Cardiac septum (tissue), 1 donor: ENCODE results near the gene NUTM2B. TPM values are rescaled to one million over a fixed set of nuclear protein-coding genes. Genes with fewer than 3 reads are reported as not detected.
"Not testable (repeated sequence)": the region's sequence is repeated elsewhere in the genome, so short reads cannot be mapped to it uniquely, and the experiment has no call there.

Experiments used
- DNase-seq: peaks from one replicate; pipeline ENCODE4 v3.0.0-alpha.2; 2020; ENCODE audit warnings: low spot score
- intact Hi-C: fragments of 100-400 bp; cut with DNase I; formaldehyde crosslinking; loops from one replicate; pipeline ENCODE4 v1.14.0; 2022
- total RNA-seq: library from RNA; stranded (reverse); fragmentation: NEBNext Ultra II Directional; extraction: Animal tissue kit (Norgen Biotek cat#: 25700); gene quantifications from one replicate; pipeline ENCODE4 v1.2.1, GENCODE V29; 2021
- donor health status: DM: no; HTN: no; CAD: no.

Gene NUTM2B
- total RNA-seq, 1 donor from 2014 or later = 1.3 TPM

DNA sequence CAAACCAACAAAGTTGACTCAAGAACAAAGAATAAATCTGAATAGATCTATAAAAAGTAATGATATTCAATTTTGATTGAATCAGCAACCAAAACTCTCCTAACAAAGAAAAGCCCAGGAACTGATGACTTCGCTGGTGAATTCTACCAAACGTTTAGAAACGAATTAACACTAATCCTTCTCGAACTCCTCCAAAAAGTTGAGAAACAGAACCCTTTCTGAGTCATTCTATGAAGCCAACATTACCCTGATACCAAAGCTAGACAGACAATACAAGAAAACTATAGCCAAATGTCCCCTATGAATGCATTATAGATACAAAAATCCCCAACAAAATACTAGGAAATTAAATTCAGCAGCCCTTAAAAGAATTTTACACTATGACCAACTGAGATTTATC lies 17.0 kb downstream of the NUTM2B start:
- DNase-seq, intact Hi-C loops: not testable (repeated sequence)

DNA sequence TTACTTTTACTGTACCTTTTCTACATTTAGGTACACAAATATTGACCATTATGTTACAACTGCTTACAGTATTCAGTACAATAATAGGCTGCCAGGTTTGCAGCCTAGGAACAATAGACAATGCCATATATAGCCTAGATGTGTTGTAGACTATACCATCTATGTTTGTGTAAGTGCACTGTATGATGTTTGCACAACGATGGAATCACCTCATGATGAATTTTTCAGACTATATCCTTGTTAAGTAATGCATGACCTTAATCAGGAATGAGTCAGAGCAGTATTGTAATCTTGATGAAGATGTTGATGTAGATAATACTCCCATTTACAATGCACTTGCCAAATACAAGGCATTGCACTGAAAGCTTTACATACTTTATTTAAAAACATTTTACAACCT lies 23.6 kb downstream of the NUTM2B start:
- intact Hi-C loops, DNase-seq: not testable (repeated sequence)

DNA sequence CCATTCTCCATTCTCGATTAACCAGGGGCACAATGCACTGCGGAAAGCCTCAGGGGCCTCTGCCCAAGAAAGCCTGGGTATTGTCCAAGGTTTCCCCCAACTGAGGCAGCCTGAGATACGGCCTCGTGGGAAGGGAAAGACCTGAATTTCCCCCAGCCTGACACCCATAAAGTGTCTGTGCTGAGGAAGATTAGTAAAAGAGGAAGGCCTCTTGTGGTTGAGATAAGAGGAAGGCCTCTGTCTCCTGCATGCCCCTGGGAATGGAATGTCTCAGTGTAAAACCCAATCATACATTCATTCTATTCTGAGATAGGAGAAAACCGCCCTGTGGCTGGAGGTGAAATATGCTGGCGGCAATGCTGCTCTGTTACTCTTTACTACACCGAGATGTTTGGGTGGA lies 41.8 kb downstream of the NUTM2B start:
- DNase-seq, intact Hi-C loops: not testable (repeated sequence)

DNA sequence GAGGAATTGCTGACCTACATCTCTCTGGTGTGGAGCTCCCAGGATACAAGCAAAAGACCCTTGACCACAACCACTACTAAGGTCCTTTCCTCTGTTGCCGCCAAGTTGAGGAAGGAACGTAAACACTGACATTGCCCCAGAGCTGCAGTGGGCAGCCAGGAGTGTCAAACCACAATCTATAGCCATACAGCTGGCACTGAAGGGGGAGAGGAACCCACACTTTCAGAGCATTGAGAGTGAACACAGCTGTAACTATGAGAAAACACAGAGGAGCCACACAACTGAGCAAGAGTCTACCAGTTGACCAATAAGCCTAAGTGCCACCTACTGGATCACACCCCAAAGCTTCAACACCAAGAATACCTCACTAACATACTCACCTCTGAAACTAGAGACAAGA lies 45.5 kb downstream of the NUTM2B start:
- DNase-seq = not testable (repeated sequence)

DNA sequence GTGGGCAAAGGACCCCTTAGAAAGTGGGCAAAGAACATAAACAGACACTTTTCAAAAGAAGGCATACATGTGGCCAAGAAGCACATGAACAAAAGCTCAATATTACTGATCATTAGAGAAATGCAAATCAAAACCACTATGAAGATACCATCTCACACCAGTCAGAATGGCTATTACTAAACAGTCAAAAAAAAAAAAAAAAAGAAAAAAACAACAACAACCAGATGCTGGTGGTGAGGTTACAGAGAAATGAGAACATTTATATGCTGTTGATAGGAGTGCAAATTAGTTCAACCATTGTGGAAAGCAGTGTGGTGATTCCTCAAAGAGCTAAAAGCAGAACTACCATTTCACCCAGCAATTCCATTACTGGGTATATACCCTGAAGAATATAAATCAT lies 50.6 kb downstream of the NUTM2B start:
- intact Hi-C loops = not testable (repeated sequence)

More for the DNA sequence above, 45.5 kb downstream of the NUTM2B start:
- intact Hi-C loops = not testable (repeated sequence)

DNA sequence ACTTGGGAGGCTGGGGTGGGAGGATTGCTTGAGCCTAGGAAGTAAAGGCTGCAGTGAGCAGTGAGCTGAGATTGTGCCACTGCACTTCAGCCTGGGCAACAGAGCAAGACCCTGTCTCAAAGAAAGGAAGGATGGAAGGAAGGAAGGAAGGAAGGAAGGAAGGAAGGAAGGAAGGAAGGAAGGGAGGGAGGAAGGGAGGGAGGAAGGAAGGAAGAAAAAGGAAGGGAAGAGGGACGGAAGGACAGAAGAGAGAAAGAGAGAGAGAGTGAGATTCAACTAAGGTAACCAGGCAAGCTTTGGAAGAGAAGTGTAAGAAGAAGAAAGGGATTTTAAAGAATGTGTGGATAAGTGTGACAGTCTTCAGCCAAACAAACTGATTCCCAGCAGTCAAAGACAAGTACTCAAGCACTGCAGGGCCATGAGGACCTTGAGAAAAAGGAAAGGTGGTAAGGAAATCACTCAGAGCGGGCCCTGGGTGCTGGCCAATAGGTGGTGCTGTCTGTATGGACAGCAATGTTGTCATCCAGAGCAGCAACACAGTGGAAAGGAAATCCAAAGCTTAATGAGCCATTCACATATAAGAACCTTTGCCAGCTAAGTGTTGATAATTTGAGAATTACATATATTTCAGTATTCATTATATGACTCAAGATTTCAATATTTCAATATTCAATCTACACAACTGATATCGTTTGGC lies 55.4 kb downstream of the NUTM2B start:
- DNase-seq, intact Hi-C loops: not testable (repeated sequence)

More for the DNA sequence above, 50.6 kb downstream of the NUTM2B start:
- DNase-seq = not testable (repeated sequence)

Other genes with a start within 250 kb of the NUTM2B start
- gene EIF5AL1, start 190.7 kb upstream of the NUTM2B start, total RNA-seq = 0.08 TPM
- gene SFTPA2, start 142.8 kb upstream of the NUTM2B start, total RNA-seq = 0.11 TPM
- gene SFTPA1, start 92.3 kb upstream of the NUTM2B start, total RNA-seq = 0.19 TPM
- gene NUTM2E, start 123.5 kb downstream of the NUTM2B start, total RNA-seq = not detected
- gene SFTPD, start 245.9 kb downstream of the NUTM2B start, total RNA-seq = 0.54 TPM